Uterus (tissue), 4 donors: ENCODE measurements around the gene ARPC5L. TPM values are rescaled to one million over a fixed set of nuclear protein-coding genes. Genes with fewer than 3 reads are reported as not detected.

Experiments used
- DNase-seq, 2 donors: peaks; one replicate each; pipeline ENCODE4 v3.0.0-alpha.2; 2019 to 2020
- H3K27ac ChIP-seq, 2 donors: fragments of 200-600 bp; sonication (generic); 1 replicate in 1 of 2; 2 replicates in 1 of 2; pipeline ENCODE4 v1.5.1; 2016 to 2018
- H3K27me3 ChIP-seq, 2 donors: fragments of 200-600 bp; sonication (generic); one replicate each; pipeline ENCODE4 v1.5.1; 2018 to 2019; ENCODE audit warnings: control low read depth in 1 of 2
- H3K36me3 ChIP-seq, 2 donors: fragments of 200-600 bp; sonication (generic); one replicate each; pipeline ENCODE4 v1.5.1; 2019; ENCODE audit warnings: control low read depth in 1 of 2
- H3K4me1 ChIP-seq, 2 donors: fragments of 200-600 bp; sonication (generic); one replicate each; pipeline ENCODE4 v1.5.1; 2018 to 2019; ENCODE audit warnings: control low read depth in 1 of 2
- H3K4me3 ChIP-seq, 2 donors: fragments of 200-600 bp; sonication (generic); 1 replicate in 1 of 2; 2 replicates in 1 of 2; pipeline ENCODE4 v1.5.1; 2018 to 2019; ENCODE audit warnings: mild to moderate bottlenecking in 1 of 2
- H3K9me3 ChIP-seq, 2 donors: fragments of 200-600 bp; sonication (generic); one replicate each; pipeline ENCODE4 v1.5.1; 2019; ENCODE audit warnings: control low read depth in 1 of 2
- POLR2A ChIP-seq, 2 donors: fragments of 450-650 bp; IDR thresholded peaks; one replicate each; pipeline ENCODE4 v1.6.1; 2016; ENCODE audit warnings: antibody characterized with exemption in 2 of 2, mild to moderate bottlenecking in 1 of 2, moderate library complexity in 1 of 2
- intact Hi-C: fragments of 100-400 bp; cut with DNase I; formaldehyde crosslinking; loops from one replicate; pipeline ENCODE4 v1.15.1; 2023; ENCODE audit warnings: low total_unique reads
- total RNA-seq, 4 donors: library from RNA; depleted of rRNA in 3 of 4; stranded (reverse); fragments of >200 nt in 3 of 4; gene quantifications; one replicate each; pipeline versions ENCODE4 v1.1.0 to v1.2.4, GENCODE V29; 2014 to 2023
- TF ChIP-seq, protein P1 (sequence below), 4 experiments: fragments of 200-600 bp in 2 of 4; fragments of 450-650 bp in 2 of 4; sonication (generic) in 2 of 4; IDR thresholded peaks; one replicate each; pipeline ENCODE4 v1.5.1; 2016 to 2019; ENCODE audit warnings: antibody characterized with exemption in 4 of 4, mild to moderate bottlenecking in 2 of 4, moderate library complexity in 1 of 4
- donor health status: DM: yes; HTN: yes; CAD: no.

Gene ARPC5L
- total RNA-seq, 4 donors from 2014 or later: 1.0 to 18.3 (median 5.6) TPM

DNA sequence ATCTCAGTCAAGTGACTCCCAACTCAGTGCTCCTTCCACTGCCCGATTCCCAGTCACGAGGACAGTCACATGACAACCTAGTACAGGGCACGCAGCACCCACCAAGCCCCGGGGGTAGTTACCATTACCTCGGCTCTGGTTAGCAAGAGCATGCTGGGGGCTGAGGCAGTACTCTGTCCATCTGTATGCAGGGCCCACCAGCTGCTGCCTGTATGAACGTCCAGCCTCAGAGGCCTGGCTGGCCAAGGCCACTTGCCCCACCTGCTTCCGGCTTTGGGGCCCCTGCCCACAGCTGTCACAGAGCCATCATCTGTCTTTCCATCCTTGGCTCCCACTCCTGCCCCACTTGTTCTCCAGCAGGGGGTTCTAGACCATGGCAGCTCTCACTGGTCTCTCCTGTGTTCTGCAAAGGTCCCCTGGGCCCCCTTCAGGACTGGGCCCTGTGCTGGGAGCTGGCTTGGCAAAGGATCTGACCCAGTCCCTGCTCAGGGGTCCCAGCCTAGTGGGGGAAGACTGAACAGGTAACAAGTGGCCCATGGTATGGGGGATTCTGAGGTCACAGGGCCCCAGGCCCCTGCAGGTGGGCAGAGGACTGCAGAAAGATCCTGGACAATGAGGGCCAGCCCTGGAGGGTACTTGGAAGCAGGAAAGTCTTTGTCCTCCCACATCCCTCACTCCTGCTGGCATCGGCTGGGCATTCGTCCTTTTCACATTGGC lies 3.4 kb upstream of the ARPC5L start:
- Histone ChIP-seq H3K9me3 (no peaks in the 10 kb centered on the region), H3K4me1 (no peaks in the 10 kb centered on the region), H3K36me3 (no peaks in the 10 kb centered on the region), H3K4me3 (no peak overlapping the region), H3K27ac (no peak overlapping the region), H3K27me3 (no peaks in the 10 kb centered on the region)
- no peak for TF ChIP-seq POLR2A (IDR thresholded peaks at IDR 0.05)
- TF ChIP-seq, protein P1, sequence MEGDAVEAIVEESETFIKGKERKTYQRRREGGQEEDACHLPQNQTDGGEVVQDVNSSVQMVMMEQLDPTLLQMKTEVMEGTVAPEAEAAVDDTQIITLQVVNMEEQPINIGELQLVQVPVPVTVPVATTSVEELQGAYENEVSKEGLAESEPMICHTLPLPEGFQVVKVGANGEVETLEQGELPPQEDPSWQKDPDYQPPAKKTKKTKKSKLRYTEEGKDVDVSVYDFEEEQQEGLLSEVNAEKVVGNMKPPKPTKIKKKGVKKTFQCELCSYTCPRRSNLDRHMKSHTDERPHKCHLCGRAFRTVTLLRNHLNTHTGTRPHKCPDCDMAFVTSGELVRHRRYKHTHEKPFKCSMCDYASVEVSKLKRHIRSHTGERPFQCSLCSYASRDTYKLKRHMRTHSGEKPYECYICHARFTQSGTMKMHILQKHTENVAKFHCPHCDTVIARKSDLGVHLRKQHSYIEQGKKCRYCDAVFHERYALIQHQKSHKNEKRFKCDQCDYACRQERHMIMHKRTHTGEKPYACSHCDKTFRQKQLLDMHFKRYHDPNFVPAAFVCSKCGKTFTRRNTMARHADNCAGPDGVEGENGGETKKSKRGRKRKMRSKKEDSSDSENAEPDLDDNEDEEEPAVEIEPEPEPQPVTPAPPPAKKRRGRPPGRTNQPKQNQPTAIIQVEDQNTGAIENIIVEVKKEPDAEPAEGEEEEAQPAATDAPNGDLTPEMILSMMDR (IDR thresholded peaks at IDR 0.05): no peak
- intact Hi-C loops: no loop called here
- DNase-seq: no peak

DNA sequence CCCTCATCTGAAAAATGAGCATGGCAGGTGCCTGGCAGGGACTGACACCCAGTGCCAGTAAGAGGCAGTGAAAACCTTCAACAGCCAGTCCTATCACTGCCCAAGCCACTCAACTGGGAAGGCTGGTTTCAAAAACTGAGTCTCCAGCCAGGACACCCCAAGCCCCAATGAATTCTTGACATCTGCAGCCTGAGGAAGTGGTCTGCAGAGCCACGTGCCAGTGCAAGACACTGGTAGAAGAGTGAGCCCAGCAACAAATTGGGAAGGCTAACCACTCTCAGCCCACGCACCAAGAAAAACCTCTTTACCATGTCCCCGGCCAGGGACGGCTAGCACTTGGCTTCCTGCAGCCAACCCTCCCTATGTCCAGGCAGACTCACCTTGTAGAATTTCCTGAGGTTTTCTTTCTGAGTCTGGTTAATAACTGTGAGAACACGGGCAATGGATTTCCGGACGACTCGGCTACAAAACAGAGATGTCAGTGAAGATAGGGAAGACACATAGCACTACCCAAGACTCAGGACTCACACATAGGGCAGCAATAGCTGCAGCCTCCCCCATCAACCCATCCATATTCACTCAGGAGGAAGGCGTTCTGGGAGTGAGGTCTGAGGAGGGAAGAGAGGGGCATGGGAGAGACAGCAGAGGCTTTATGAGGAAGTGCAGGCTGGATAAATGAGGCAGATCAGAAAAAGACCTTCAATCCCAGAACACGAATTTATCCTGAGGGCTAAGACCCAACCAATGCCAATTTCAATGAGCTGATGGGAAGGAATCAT lies 1.9 kb upstream of the ARPC5L start:
- no peak overlapping the region for H3K27ac ChIP-seq
- TF ChIP-seq, protein P1 (IDR thresholded peaks at IDR 0.05): no peak
- TF ChIP-seq POLR2A (IDR thresholded peaks at IDR 0.05): no peak
- DNase-seq: no peak
- no peaks in the 10 kb centered on the region for H3K4me1 ChIP-seq
- H3K36me3 ChIP-seq: no peaks in the 10 kb centered on the region
- no peak overlapping the region for H3K4me3 ChIP-seq
- intact Hi-C loops: no loop called here
- no peaks in the 10 kb centered on the region for H3K9me3 ChIP-seq
- no peaks in the 10 kb centered on the region for H3K27me3 ChIP-seq

DNA sequence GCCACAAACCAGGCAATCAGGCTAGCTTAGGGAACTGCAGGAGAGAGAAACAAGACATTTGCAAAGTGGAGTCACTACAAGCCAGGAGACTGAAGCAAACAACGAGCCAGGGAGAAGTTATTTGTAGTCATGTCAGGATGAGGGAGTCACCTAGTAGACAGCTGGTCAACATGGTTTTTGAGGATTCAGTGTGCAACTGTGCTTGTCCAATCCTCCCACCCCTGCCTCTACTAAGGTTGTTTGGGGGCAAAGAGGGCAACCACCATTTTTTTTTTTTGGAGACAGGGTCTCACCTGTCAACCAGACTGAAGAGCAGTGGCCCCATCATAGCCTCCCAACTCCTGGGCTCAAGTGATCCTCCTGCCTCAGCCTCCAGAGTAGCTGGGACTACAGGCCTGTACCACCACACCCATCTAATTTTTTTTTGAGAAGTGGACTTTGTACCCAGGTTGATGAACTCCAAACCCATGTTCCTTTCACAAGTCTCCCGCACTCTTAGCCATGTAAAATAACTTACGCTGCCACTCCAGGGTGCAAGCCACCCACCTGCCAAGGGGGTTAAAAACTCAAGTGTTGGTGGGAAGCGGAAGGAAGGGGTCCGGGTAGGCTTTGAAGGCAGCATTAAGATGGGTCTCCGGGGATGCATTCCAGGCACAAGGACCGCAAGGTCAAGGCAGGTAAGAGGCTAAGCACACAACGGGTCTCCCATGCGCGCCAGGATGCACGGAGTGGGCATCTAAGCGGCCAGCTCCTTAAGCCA lies 1.2 kb upstream of the ARPC5L start:
- TF ChIP-seq, protein P1 (IDR thresholded peaks at IDR 0.05): no peak
- TF ChIP-seq POLR2A (IDR thresholded peaks at IDR 0.05): no peak
- Histone ChIP-seq H3K9me3 (no peaks in the 10 kb centered on the region), H3K4me1 (no peaks in the 10 kb centered on the region), H3K27me3 (no peaks in the 10 kb centered on the region), H3K27ac (peak overlapping the region; percentile 80 to 87), H3K36me3 (no peaks in the 10 kb centered on the region), H3K4me3 (peak overlapping the region; percentile 70 to 72)
- no peak for DNase-seq
- intact Hi-C loops: no loop called here

DNA sequence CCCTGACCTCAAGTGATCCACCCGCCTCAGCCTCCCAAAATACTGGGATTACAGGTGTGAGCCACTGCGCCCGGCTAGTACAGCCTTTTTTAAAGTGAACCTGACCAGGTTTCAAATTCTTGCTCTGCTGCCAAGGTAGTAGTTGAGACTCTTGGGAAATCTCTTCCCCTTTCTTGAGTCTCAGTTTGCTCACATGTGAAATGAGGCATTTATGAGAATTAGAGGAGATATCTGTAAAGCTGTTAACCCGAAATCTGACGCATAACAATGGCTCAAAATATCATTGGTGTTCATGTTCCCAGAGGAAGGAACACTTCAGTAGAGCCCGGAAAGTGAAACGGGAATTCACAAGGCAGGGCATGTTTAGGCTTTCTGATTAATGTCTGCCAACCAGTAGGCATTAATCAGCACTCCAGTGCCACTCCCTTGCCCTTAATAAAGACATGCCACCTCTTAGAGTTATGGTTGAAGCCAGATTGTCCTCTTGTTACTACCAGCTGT lies 1.5 kb downstream of the ARPC5L start:
- TF ChIP-seq POLR2A (IDR thresholded peaks at IDR 0.05): no peak
- TF ChIP-seq, protein P1 (IDR thresholded peaks at IDR 0.05): no peak
- Histone ChIP-seq H3K27me3 (no peaks in the 10 kb centered on the region), H3K4me1 (no peaks in the 10 kb centered on the region), H3K36me3 (no peaks in the 10 kb centered on the region), H3K4me3 (no peak overlapping the region), H3K27ac (peak overlapping the region in 1 of 2 donors; percentile 56), H3K9me3 (no peaks in the 10 kb centered on the region)
- intact Hi-C loops: no loop called here
- DNase-seq: no peak
